Naive thymus-derived CD8-positive, alpha-beta T cell (primary cell): Measurements from ENCODE around the gene E2F3. TPM values are rescaled to one million over a fixed set of nuclear protein-coding genes. Genes with fewer than 3 reads are reported as not detected.
A peak's percentile ranks its signal among the peaks of the same experiment; 100 is the strongest.

Source experiments
- ATAC-seq, 2 donors: fragments of 150-1000 bp; cut with Tn5 transposase in 1 of 2; sonication (Bioruptor Pico), chemical (Tn5 transposase) in 1 of 2; 1 replicate in 1 of 2; 2 replicates in 1 of 2; pipeline ENCODE4 v1.10.0; 2021; ENCODE audit warnings: mild to moderate bottlenecking in 2 of 2, moderate library complexity in 2 of 2
- POLR2A ChIA-PET: fragments of 350-600 bp; sonication (Branson Sonifier 250); formaldehyde crosslinking; loops from one replicate; lab custom pipeline; 2021; ENCODE audit warnings: antibody characterized with exemption; lab: Charles Lee
- DNase-seq, 10 donors: peaks; one replicate each; pipeline versions ENCODE4 v3.0.0 to v3.0.0-alpha.2; 2020 to 2022
- H3K27ac Mint-ChIP-seq, 10 donors: one replicate each; pipeline ENCODE4 v1.8.0; 2020 to 2022; ENCODE audit warnings: mild to moderate bottlenecking in 10 of 10, mixed read lengths in 10 of 10, moderate library complexity in 4 of 10, inconsistent platforms in 1 of 10
- H3K27me3 Mint-ChIP-seq, 5 donors: one replicate each; pipeline ENCODE4 v1.8.0; 2021 to 2022; ENCODE audit warnings: mixed read lengths in 5 of 5
- H3K36me3 Mint-ChIP-seq, 3 donors: one replicate each; pipeline ENCODE4 v1.8.0; 2020 to 2022; ENCODE audit warnings: mixed read lengths in 3 of 3, mild to moderate bottlenecking in 2 of 3, inconsistent platforms in 1 of 3
- H3K4me1 Mint-ChIP-seq, 4 donors: one replicate each; pipeline ENCODE4 v1.8.0; 2021 to 2022; ENCODE audit warnings: mixed read lengths in 4 of 4
- H3K4me3 Mint-ChIP-seq, 10 donors: one replicate each; pipeline ENCODE4 v1.8.0; 2020 to 2022; ENCODE audit warnings: mild to moderate bottlenecking in 10 of 10, mixed read lengths in 10 of 10, moderate library complexity in 6 of 10, inconsistent platforms in 1 of 10
- H3K9me3 Mint-ChIP-seq, 9 donors: one replicate each; pipeline ENCODE4 v1.8.0; 2020 to 2022; ENCODE audit warnings: mixed read lengths in 9 of 9, mild to moderate bottlenecking in 3 of 9, inconsistent platforms in 1 of 9, moderate library complexity in 1 of 9
- polyA plus RNA-seq, 3 donors: library from polyadenylated mRNA; unstranded; fragments of 300-500 nt; fragmentation: Illumina TruSeq; gene quantifications; one replicate each; pipeline ENCODE4 v1.2.3, GENCODE V29; 2021
- total RNA-seq, 8 experiments: library from RNA in 2 of 8; stranded (reverse) in 2 of 8; gene quantifications; one replicate each; pipeline ENCODE4 v1.2.3 and lab custom pipeline; 2021 to 2026

The E2F3 gene
- total and polyA plus RNA-seq, 5 experiments from 2014 or later, result 4.9 to 45.2 (median 8.0) TPM

GRCh38 chr6:20436719-20437118, 35.0 kb downstream of the E2F3 start:
- POLR2A ChIA-PET, result no interaction called here
- H3K9me3 Mint-ChIP-seq, result peaks cover 0 to 8% (median 4%) of the 10 kb centered on the region in 9 donors
- H3K27ac Mint-ChIP-seq, result no peak overlapping the region
- H3K4me1 Mint-ChIP-seq, result peaks cover 9 to 18% (median 15%) of the 10 kb centered on the region in 4 donors
- H3K4me3 Mint-ChIP-seq, result no peak overlapping the region
- peaks cover 14 to 47% (median 46%) of the 10 kb centered on the region in 3 donors for H3K36me3 Mint-ChIP-seq
- ATAC-seq, result no peak
- no peak for DNase-seq
- no peaks in the 10 kb centered on the region for H3K27me3 Mint-ChIP-seq

- Mint-ChIP-seq H3K36me3 (peaks cover 10 to 46% (median 42%) of the 10 kb centered on the region in 3 donors), H3K4me1 (peaks cover 9 to 13% (median 10%) of the 10 kb centered on the region in 4 donors)
Measured at GRCh38 chr6:20437639-20438038, 36.0 kb downstream of the E2F3 start.

GRCh38 chr6:20438462-20439070, 36.9 kb downstream of the E2F3 start:
- POLR2A ChIA-PET, result interaction anchor here (1.0 kb wide), 1 partner anchor 31 kb away, joined by 3 read pairs; no protein-coding TSS in a partner anchor
- Mint-ChIP-seq H3K4me3 (no peak overlapping the region), H3K36me3 (peaks cover 10 to 48% (median 41%) of the 10 kb centered on the region in 3 donors)

More at GRCh38 chr6:20437639-20438038, 36.0 kb downstream of the E2F3 start:
- POLR2A ChIA-PET, result no interaction called here
- ATAC-seq, result no peak
- no peak for DNase-seq
- H3K4me3 Mint-ChIP-seq, result no peak overlapping the region
- no peaks in the 10 kb centered on the region for H3K27me3 Mint-ChIP-seq
- peaks cover 0 to 7% (median 2%) of the 10 kb centered on the region in 9 donors for H3K9me3 Mint-ChIP-seq
- H3K27ac Mint-ChIP-seq, result peak overlapping the region in 2 of 10 donors; percentile 31 to 44

GRCh38 chr6:20439558-20439957, 37.9 kb downstream of the E2F3 start:
- DNase-seq (no peak), ATAC-seq (no peak)
- no peak overlapping the region for H3K4me3 Mint-ChIP-seq
- no peak overlapping the region for H3K27ac Mint-ChIP-seq
- no peaks in the 10 kb centered on the region for H3K27me3 Mint-ChIP-seq
- peaks cover 10 to 48% (median 40%) of the 10 kb centered on the region in 3 donors for H3K36me3 Mint-ChIP-seq
- peaks cover 9 to 14% (median 13%) of the 10 kb centered on the region in 4 donors for H3K4me1 Mint-ChIP-seq
- POLR2A ChIA-PET, result no interaction called here
- peaks cover 0 to 7% (median 2%) of the 10 kb centered on the region in 9 donors for H3K9me3 Mint-ChIP-seq

More at GRCh38 chr6:20438462-20439070, 36.9 kb downstream of the E2F3 start:
- DNase-seq (no peak), ATAC-seq (no peak)
- peaks cover 9 to 11% (median 10%) of the 10 kb centered on the region in 4 donors for H3K4me1 Mint-ChIP-seq
- H3K9me3 Mint-ChIP-seq, result peaks cover 0 to 7% (median 2%) of the 10 kb centered on the region in 9 donors
- peak overlapping the region in 1 of 10 donors; percentile 49 for H3K27ac Mint-ChIP-seq
- H3K27me3 Mint-ChIP-seq, result no peaks in the 10 kb centered on the region

- Mint-ChIP-seq H3K4me1 (peaks cover 7 to 17% (median 14%) of the 10 kb centered on the region in 4 donors), H3K27ac (no peak overlapping the region), H3K9me3 (peaks cover 0 to 7% (median 2%) of the 10 kb centered on the region in 9 donors), H3K4me3 (no peak overlapping the region), H3K27me3 (no peaks in the 10 kb centered on the region), H3K36me3 (peaks cover 14 to 50% (median 42%) of the 10 kb centered on the region in 3 donors)
- ATAC-seq (no peak), DNase-seq (no peak)
- POLR2A ChIA-PET, result no interaction called here
Measured at GRCh38 chr6:20440296-20440695, 38.6 kb downstream of the E2F3 start.

- Mint-ChIP-seq H3K4me1 (peaks cover 6 to 17% (median 17%) of the 10 kb centered on the region in 4 donors), H3K4me3 (no peak overlapping the region), H3K27me3 (no peaks in the 10 kb centered on the region), H3K27ac (peak overlapping the region in 1 of 10 donors; percentile 19), H3K9me3 (peaks cover 0 to 7% (median 2%) of the 10 kb centered on the region in 9 donors), H3K36me3 (peaks cover 14 to 51% (median 43%) of the 10 kb centered on the region in 3 donors)
- ATAC-seq, result no peak
- DNase-seq, result no peak
- POLR2A ChIA-PET, result no interaction called here
Measured at GRCh38 chr6:20441236-20441635, 39.6 kb downstream of the E2F3 start.

GRCh38 chr6:20441921-20442320, 40.2 kb downstream of the E2F3 start:
- DNase-seq (no peak), ATAC-seq (no peak)
- Mint-ChIP-seq H3K36me3 (peaks cover 14 to 47% (median 42%) of the 10 kb centered on the region in 3 donors), H3K9me3 (peaks cover 0 to 7% (median 2%) of the 10 kb centered on the region in 9 donors), H3K4me3 (no peak overlapping the region), H3K27ac (no peak overlapping the region), H3K4me1 (peaks cover 6 to 22% (median 19%) of the 10 kb centered on the region in 4 donors), H3K27me3 (no peaks in the 10 kb centered on the region)
- POLR2A ChIA-PET, result no interaction called here

- Mint-ChIP-seq H3K27me3 (no peaks in the 10 kb centered on the region), H3K36me3 (peaks cover 7 to 36% (median 22%) of the 10 kb centered on the region in 3 donors), H3K4me1 (peaks cover 14 to 36% (median 31%) of the 10 kb centered on the region in 4 donors), H3K9me3 (peaks cover 0 to 7% (median 0%) of the 10 kb centered on the region in 9 donors), H3K27ac (peak overlapping the region in 1 of 10 donors; percentile 8), H3K4me3 (peak overlapping the region in 1 of 10 donors; percentile 24)
- no peak for DNase-seq
- POLR2A ChIA-PET, result no interaction called here
- no peak for ATAC-seq
Measured at GRCh38 chr6:20444786-20445271, 43.1 kb downstream of the E2F3 start.

GRCh38 chr6:20447157-20447556, 45.5 kb downstream of the E2F3 start:
- ATAC-seq (no peak), DNase-seq (no peak)
- H3K27ac Mint-ChIP-seq, result peak overlapping the region in 3 of 10 donors; percentile 2 to 89 (median 71)
- POLR2A ChIA-PET, result interaction anchor here (0.8 kb wide), 1 partner anchor 42 kb away, joined by 5 read pairs; no protein-coding TSS in a partner anchor
- H3K27me3 Mint-ChIP-seq, result no peaks in the 10 kb centered on the region
- H3K36me3 Mint-ChIP-seq, result peaks cover 4 to 21% (median 14%) of the 10 kb centered on the region in 3 donors
- peaks cover 0 to 10% (median 0%) of the 10 kb centered on the region in 9 donors for H3K9me3 Mint-ChIP-seq
- peak overlapping the region in 1 of 10 donors; percentile 41 for H3K4me3 Mint-ChIP-seq
- peaks cover 20 to 40% (median 37%) of the 10 kb centered on the region in 4 donors for H3K4me1 Mint-ChIP-seq

- Mint-ChIP-seq H3K27me3 (no peaks in the 10 kb centered on the region), H3K9me3 (peaks cover 0 to 10% (median 0%) of the 10 kb centered on the region in 9 donors), H3K36me3 (peaks cover 4 to 20% (median 14%) of the 10 kb centered on the region in 3 donors), H3K27ac (no peak overlapping the region), H3K4me1 (peaks cover 20 to 40% (median 37%) of the 10 kb centered on the region in 4 donors), H3K4me3 (peak overlapping the region in 1 of 10 donors; percentile 41)
- ATAC-seq (no peak), DNase-seq (no peak)
- POLR2A ChIA-PET, result no interaction called here
Measured at GRCh38 chr6:20447581-20448132, 46.0 kb downstream of the E2F3 start.

- H3K27me3 Mint-ChIP-seq, result no peaks in the 10 kb centered on the region
- POLR2A ChIA-PET, result no interaction called here
- ATAC-seq, result no peak
- H3K4me1 Mint-ChIP-seq, result peaks cover 24 to 49% (median 45%) of the 10 kb centered on the region in 4 donors
- peaks cover 4 to 21% (median 14%) of the 10 kb centered on the region in 3 donors for H3K36me3 Mint-ChIP-seq
- H3K4me3 Mint-ChIP-seq, result no peak overlapping the region
- H3K27ac Mint-ChIP-seq, result peak overlapping the region in 1 of 10 donors; percentile 33
- DNase-seq, result no peak
- peaks cover 0 to 10% (median 0%) of the 10 kb centered on the region in 9 donors for H3K9me3 Mint-ChIP-seq
Measured at GRCh38 chr6:20448828-20449227, 47.1 kb downstream of the E2F3 start.

GRCh38 chr6:20454204-20454824, 52.6 kb downstream of the E2F3 start:
- POLR2A ChIA-PET, result no interaction called here
- Mint-ChIP-seq H3K27me3 (no peaks in the 10 kb centered on the region), H3K36me3 (peaks cover 0 to 20% (median 15%) of the 10 kb centered on the region in 3 donors), H3K27ac (peak overlapping the region in 3 of 10 donors; percentile 1 to 64 (median 42)), H3K4me1 (peaks cover 17 to 46% (median 32%) of the 10 kb centered on the region in 4 donors), H3K9me3 (peaks cover 0 to 10% (median 0%) of the 10 kb centered on the region in 9 donors), H3K4me3 (no peak overlapping the region)
- DNase-seq (peak in 3 of 10 donors; percentile 3 to 13 (median 12)), ATAC-seq (peak in 1 of 2 donors; percentile 44)
